Measurements from ENCODE around the gene HK2. TPM values are rescaled to one million over a fixed set of nuclear protein-coding genes. Genes with fewer than 3 reads are reported as not detected.

Gene HK2
- total RNA-seq, 1 donor from 2014 or later: 46.7 TPM

GRCh38 chr2:74844752-74845151 is 10.8 kb downstream of the HK2 start:
- H3K79me2 ChIP-seq (ENCODE audit: insufficient read depth, low read length): peaks cover 30% of the 10 kb centered on the region
- no peak overlapping the region for H3K9ac ChIP-seq (ENCODE audit: low read length)
- H3K4me2 ChIP-seq (ENCODE audit: low read length): peak overlapping the region; percentile 75
- H3K4me1 ChIP-seq (ENCODE audit: insufficient read depth, low read length): peaks cover 38% of the 10 kb centered on the region
- no peak for FAIRE-seq
- no peaks in the 10 kb centered on the region for H3K9me3 ChIP-seq (ENCODE audit: insufficient read depth, low read depth, low read length)
- H3K36me3 ChIP-seq (ENCODE audit: insufficient read depth, low read length): no peaks in the 10 kb centered on the region
- H4K20me1 ChIP-seq (ENCODE audit: insufficient read depth, low read length): no peaks in the 10 kb centered on the region
- Mint-ChIP-seq H3K27ac (ENCODE audit: unreplicated experiment) (peak overlapping the region; percentile 99), H3K27me3 (ENCODE audit: low read depth, unreplicated experiment) (no peaks in the 10 kb centered on the region), H3K4me1 (ENCODE audit: low read depth, unreplicated experiment) (peaks cover 52% of the 10 kb centered on the region), H3K36me3 (ENCODE audit: low read depth, unreplicated experiment) (no peaks in the 10 kb centered on the region), H3K4me3 (ENCODE audit: unreplicated experiment) (no peak overlapping the region), H3K9me3 (ENCODE audit: unreplicated experiment) (no peaks in the 10 kb centered on the region)
- no peak overlapping the region for H3K27ac ChIP-seq (ENCODE audit: low read depth, low read length)
- TF ChIP-seq EZH2 (IDR thresholded peaks at IDR 0.05; ENCODE audit: insufficient read depth, low read length): no peak
- no peak for TF ChIP-seq CTCF (IDR thresholded peaks at IDR 0.05; ENCODE audit: insufficient read depth, low read depth, low read length)
- no peak for DNase-seq (ENCODE audit: low read depth)
- H3K4me3 ChIP-seq (ENCODE audit: insufficient read depth, low read depth, low read length): no peak overlapping the region
- H3K27me3 ChIP-seq (ENCODE audit: insufficient read depth, low read length): no peaks in the 10 kb centered on the region
- H2AFZ ChIP-seq (ENCODE audit: low read depth, low read length): no peak overlapping the region

GRCh38 chr2:74845217-74845751 is 11.4 kb downstream of the HK2 start:
- H3K27me3 Mint-ChIP-seq (ENCODE audit: low read depth, unreplicated experiment): no peaks in the 10 kb centered on the region
- peak overlapping the region; percentile 58 for H3K4me3 Mint-ChIP-seq (ENCODE audit: unreplicated experiment)
- no peak overlapping the region for H3K4me3 ChIP-seq (ENCODE audit: insufficient read depth, low read depth, low read length)
- H3K4me1 ChIP-seq (ENCODE audit: insufficient read depth, low read length): peaks cover 38% of the 10 kb centered on the region
- no peaks in the 10 kb centered on the region for H3K9me3 Mint-ChIP-seq (ENCODE audit: unreplicated experiment)
- peak overlapping the region; percentile 60 for H3K27ac ChIP-seq (ENCODE audit: low read depth, low read length)
- peak; percentile 54 for FAIRE-seq
- peak; percentile 90 for DNase-seq (ENCODE audit: low read depth)
- peaks cover 30% of the 10 kb centered on the region for H3K79me2 ChIP-seq (ENCODE audit: insufficient read depth, low read length)
- no peaks in the 10 kb centered on the region for H3K27me3 ChIP-seq (ENCODE audit: insufficient read depth, low read length)
- no peaks in the 10 kb centered on the region for H3K9me3 ChIP-seq (ENCODE audit: insufficient read depth, low read depth, low read length)
- no peak for TF ChIP-seq EZH2 (IDR thresholded peaks at IDR 0.05; ENCODE audit: insufficient read depth, low read length)
- TF ChIP-seq CTCF (IDR thresholded peaks at IDR 0.05; ENCODE audit: insufficient read depth, low read depth, low read length): no peak
- H3K4me2 ChIP-seq (ENCODE audit: low read length): peak overlapping the region; percentile 75
- H4K20me1 ChIP-seq (ENCODE audit: insufficient read depth, low read length): no peaks in the 10 kb centered on the region
- no peaks in the 10 kb centered on the region for H3K36me3 Mint-ChIP-seq (ENCODE audit: low read depth, unreplicated experiment)
- H3K36me3 ChIP-seq (ENCODE audit: insufficient read depth, low read length): no peaks in the 10 kb centered on the region
- H2AFZ ChIP-seq (ENCODE audit: low read depth, low read length): peak overlapping the region; percentile 28
- peaks cover 58% of the 10 kb centered on the region for H3K4me1 Mint-ChIP-seq (ENCODE audit: low read depth, unreplicated experiment)
- H3K9ac ChIP-seq (ENCODE audit: low read length): peak overlapping the region; percentile 49
- peak overlapping the region; percentile 79 for H3K27ac Mint-ChIP-seq (ENCODE audit: unreplicated experiment)

GRCh38 chr2:74845991-74846390 is 12.1 kb downstream of the HK2 start:
- peaks cover 35% of the 10 kb centered on the region for H3K79me2 ChIP-seq (ENCODE audit: insufficient read depth, low read length)
- no peaks in the 10 kb centered on the region for H3K36me3 Mint-ChIP-seq (ENCODE audit: low read depth, unreplicated experiment)
- H3K27ac ChIP-seq (ENCODE audit: low read depth, low read length): peak overlapping the region; percentile 60
- no peaks in the 10 kb centered on the region for H3K9me3 ChIP-seq (ENCODE audit: insufficient read depth, low read depth, low read length)
- no peaks in the 10 kb centered on the region for H4K20me1 ChIP-seq (ENCODE audit: insufficient read depth, low read length)
- H3K4me3 Mint-ChIP-seq (ENCODE audit: unreplicated experiment): no peak overlapping the region
- DNase-seq (ENCODE audit: low read depth): peak; percentile 27
- H3K27ac Mint-ChIP-seq (ENCODE audit: unreplicated experiment): peak overlapping the region; percentile 15
- peak overlapping the region; percentile 75 for H3K4me2 ChIP-seq (ENCODE audit: low read length)
- H3K4me1 ChIP-seq (ENCODE audit: insufficient read depth, low read length): peaks cover 45% of the 10 kb centered on the region
- H3K4me1 Mint-ChIP-seq (ENCODE audit: low read depth, unreplicated experiment): peaks cover 65% of the 10 kb centered on the region
- H3K36me3 ChIP-seq (ENCODE audit: insufficient read depth, low read length): no peaks in the 10 kb centered on the region
- H3K4me3 ChIP-seq (ENCODE audit: insufficient read depth, low read depth, low read length): no peak overlapping the region
- H3K27me3 Mint-ChIP-seq (ENCODE audit: low read depth, unreplicated experiment): no peaks in the 10 kb centered on the region
- no peak for FAIRE-seq
- H3K27me3 ChIP-seq (ENCODE audit: insufficient read depth, low read length): no peaks in the 10 kb centered on the region
- no peak for TF ChIP-seq EZH2 (IDR thresholded peaks at IDR 0.05; ENCODE audit: insufficient read depth, low read length)
- TF ChIP-seq CTCF (IDR thresholded peaks at IDR 0.05; ENCODE audit: insufficient read depth, low read depth, low read length): no peak
- peak overlapping the region; percentile 49 for H3K9ac ChIP-seq (ENCODE audit: low read length)
- H3K9me3 Mint-ChIP-seq (ENCODE audit: unreplicated experiment): no peaks in the 10 kb centered on the region
- H2AFZ ChIP-seq (ENCODE audit: low read depth, low read length): no peak overlapping the region
